HG03521 (cell line): ENCODE results near the gene AOAH.

Experiments
- ATAC-seq: cut with Tn5 transposase; IDR thresholded peaks from one replicate; pipeline ENCODE4 v1.9.1; 2021; ENCODE audit warnings: mild to moderate bottlenecking, moderate library complexity; ENCODE audit not compliant: unreplicated experiment

Gene AOAH

GRCh38 chr7:36605261-36606051 lies 118.8 kb downstream of the AOAH start:
- no peak for ATAC-seq

GRCh38 chr7:36604806-36605205 lies 119.5 kb downstream of the AOAH start:
- ATAC-seq, result no peak

- no peak for ATAC-seq
Measured at GRCh38 chr7:36602934-36603887, 121.1 kb downstream of the AOAH start.

GRCh38 chr7:36602511-36602910 lies 121.8 kb downstream of the AOAH start:
- ATAC-seq, result no peak

GRCh38 chr7:36601601-36602000 lies 122.7 kb downstream of the AOAH start:
- no peak for ATAC-seq

- ATAC-seq, result no peak
Measured at GRCh38 chr7:36600869-36601530, 123.3 kb downstream of the AOAH start.

GRCh38 chr7:36600314-36600682 lies 124.0 kb downstream of the AOAH start:
- ATAC-seq, result no peak

GRCh38 chr7:36599645-36600313 lies 124.5 kb downstream of the AOAH start:
- no peak for ATAC-seq

- ATAC-seq, result no peak
Measured at GRCh38 chr7:36598054-36598674, 126.1 kb downstream of the AOAH start.

GRCh38 chr7:36597090-36597773 lies 127.1 kb downstream of the AOAH start:
- ATAC-seq, result no peak

- no peak for ATAC-seq
Measured at GRCh38 chr7:36594445-36594844, 129.8 kb downstream of the AOAH start.

- no peak for ATAC-seq
Measured at GRCh38 chr7:36591636-36592035, 132.7 kb downstream of the AOAH start.

- ATAC-seq, result no peak
Measured at GRCh38 chr7:36589391-36589790, 134.9 kb downstream of the AOAH start.

- ATAC-seq, result no peak
Measured at GRCh38 chr7:36583318-36583717, 141.0 kb downstream of the AOAH start.

- ATAC-seq, result no peak
Measured at GRCh38 chr7:36575832-36576231, 148.5 kb downstream of the AOAH start.

- no peak for ATAC-seq
Measured at GRCh38 chr7:36573066-36573465, 151.2 kb downstream of the AOAH start.

GRCh38 chr7:36571190-36571560 lies 153.1 kb downstream of the AOAH start:
- no peak for ATAC-seq

- ATAC-seq, result no peak
Measured at GRCh38 chr7:36570528-36571189, 153.6 kb downstream of the AOAH start.

GRCh38 chr7:36568452-36568849 lies 155.8 kb downstream of the AOAH start:
- no peak for ATAC-seq
